ENCODE data around the gene NOG.

Gene NOG

GRCh38 chr17:56603486-56604238, 10.2 kb downstream of the NOG start:
- DNase-seq (ENCODE audit: insufficient read length, low spot score) = no peak
- TF ChIP-seq CTCF (IDR thresholded peaks at IDR 0.05; ENCODE audit: insufficient read depth, missing control alignments) = no peak
- FAIRE-seq = no peak

DNA sequence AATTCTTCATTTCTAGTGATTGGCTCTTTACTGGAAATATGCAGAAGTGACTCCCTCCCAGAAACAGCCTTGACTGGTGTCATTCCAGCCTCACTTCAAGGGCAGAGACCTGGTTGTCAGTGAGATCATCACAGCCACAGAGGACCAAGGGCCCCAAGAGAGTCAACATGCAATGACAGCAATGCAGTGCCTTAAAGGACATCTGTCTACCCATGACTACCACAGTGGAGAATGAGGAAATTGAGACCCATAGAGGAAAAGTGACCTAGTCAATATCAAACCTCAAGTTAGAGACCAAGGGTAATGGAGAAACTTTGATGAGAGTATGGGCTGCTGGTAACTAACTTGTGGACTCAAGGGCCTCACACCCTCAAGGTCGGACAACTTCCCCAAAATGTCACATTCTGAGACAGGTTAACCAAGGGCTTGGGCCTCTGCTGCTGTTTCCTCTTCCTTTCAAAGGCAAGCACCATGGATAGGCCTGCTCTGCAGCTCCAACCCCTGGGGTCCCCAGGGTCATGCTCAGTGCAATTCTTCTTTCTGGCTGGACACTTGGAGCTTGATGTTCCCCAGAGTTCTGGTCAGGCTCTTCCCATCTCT, 11.3 kb downstream of the NOG start:
- DNase-seq (ENCODE audit: insufficient read length, low spot score) (no peak), FAIRE-seq (no peak)
- TF ChIP-seq CTCF (IDR thresholded peaks at IDR 0.05; ENCODE audit: insufficient read depth, missing control alignments) = no peak

DNA sequence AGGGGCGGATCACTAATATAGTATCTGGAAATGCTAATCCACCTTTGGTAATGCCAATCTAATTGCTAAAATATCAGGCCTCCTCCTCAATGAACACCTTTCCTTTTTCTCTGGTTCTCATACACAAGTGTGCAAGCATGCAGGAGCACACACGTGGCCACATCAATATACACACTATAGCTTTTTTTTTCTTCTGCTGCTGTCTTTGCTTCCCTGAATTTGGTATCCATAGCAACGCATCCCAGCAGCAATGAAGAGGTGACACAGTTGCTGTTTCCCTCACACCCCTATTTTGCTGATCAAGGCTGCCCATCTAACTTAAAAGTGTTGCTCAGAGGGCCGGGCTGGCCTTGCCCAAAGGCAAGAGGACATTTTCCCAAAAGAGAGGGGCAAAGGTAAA, 15.4 kb downstream of the NOG start:
- TF ChIP-seq CTCF (IDR thresholded peaks at IDR 0.05; ENCODE audit: insufficient read depth, missing control alignments) = no peak
- no peak for DNase-seq (ENCODE audit: insufficient read length, low spot score)
- FAIRE-seq = no peak

DNA sequence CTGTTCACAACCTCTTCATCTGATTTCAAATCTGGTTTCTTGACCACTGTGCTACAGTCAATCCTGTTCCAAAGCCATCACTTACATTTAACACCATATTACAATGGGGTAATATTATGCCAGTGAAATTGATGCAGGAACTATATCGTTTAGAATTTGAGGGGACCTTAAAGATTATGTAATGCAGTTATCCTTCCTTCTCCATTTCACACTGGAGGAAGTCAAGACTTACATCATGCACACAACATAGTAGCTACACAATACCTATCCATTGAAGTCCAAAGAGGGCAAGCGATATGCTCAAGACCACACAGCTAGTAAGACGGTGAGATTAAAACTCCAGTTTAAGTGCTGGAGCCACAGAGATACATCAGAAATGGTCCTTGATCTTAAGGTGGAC, 16.8 kb downstream of the NOG start:
- FAIRE-seq (no peak), DNase-seq (ENCODE audit: insufficient read length, low spot score) (no peak)
- TF ChIP-seq CTCF (IDR thresholded peaks at IDR 0.05; ENCODE audit: insufficient read depth, missing control alignments) = no peak

GRCh38 chr17:56613131-56613530, 19.6 kb downstream of the NOG start:
- TF ChIP-seq CTCF (IDR thresholded peaks at IDR 0.05; ENCODE audit: insufficient read depth, missing control alignments) = no peak
- DNase-seq (ENCODE audit: insufficient read length, low spot score) = no peak
- FAIRE-seq = no peak

- DNase-seq (ENCODE audit: insufficient read length, low spot score) (no peak), FAIRE-seq (no peak)
- no peak for TF ChIP-seq CTCF (IDR thresholded peaks at IDR 0.05; ENCODE audit: insufficient read depth, missing control alignments)
Observed at GRCh38 chr17:56614522-56614921, 21.0 kb downstream of the NOG start.

GRCh38 chr17:56616239-56616638, 22.7 kb downstream of the NOG start:
- DNase-seq (ENCODE audit: insufficient read length, low spot score) (no peak), FAIRE-seq (no peak)
- no peak for TF ChIP-seq CTCF (IDR thresholded peaks at IDR 0.05; ENCODE audit: insufficient read depth, missing control alignments)
